ENCODE results near the gene FRAT1.

GRCh38 chr10:97333601-97334369, 14.7 kb downstream of the FRAT1 start:
- no peak for TF ChIP-seq POLR2A (IDR thresholded peaks at IDR 0.05)
- TF ChIP-seq, protein P1, sequence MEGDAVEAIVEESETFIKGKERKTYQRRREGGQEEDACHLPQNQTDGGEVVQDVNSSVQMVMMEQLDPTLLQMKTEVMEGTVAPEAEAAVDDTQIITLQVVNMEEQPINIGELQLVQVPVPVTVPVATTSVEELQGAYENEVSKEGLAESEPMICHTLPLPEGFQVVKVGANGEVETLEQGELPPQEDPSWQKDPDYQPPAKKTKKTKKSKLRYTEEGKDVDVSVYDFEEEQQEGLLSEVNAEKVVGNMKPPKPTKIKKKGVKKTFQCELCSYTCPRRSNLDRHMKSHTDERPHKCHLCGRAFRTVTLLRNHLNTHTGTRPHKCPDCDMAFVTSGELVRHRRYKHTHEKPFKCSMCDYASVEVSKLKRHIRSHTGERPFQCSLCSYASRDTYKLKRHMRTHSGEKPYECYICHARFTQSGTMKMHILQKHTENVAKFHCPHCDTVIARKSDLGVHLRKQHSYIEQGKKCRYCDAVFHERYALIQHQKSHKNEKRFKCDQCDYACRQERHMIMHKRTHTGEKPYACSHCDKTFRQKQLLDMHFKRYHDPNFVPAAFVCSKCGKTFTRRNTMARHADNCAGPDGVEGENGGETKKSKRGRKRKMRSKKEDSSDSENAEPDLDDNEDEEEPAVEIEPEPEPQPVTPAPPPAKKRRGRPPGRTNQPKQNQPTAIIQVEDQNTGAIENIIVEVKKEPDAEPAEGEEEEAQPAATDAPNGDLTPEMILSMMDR (IDR thresholded peaks at IDR 0.05), result no peak
